GM18502 (cell line): ENCODE results near the gene NTM.

Experiments
- ATAC-seq: cut with Tn5 transposase; IDR thresholded peaks from one replicate; pipeline ENCODE4 v1.9.1; 2021; ENCODE audit warnings: mild to moderate bottlenecking; ENCODE audit not compliant: unreplicated experiment, poor library complexity

NTM gene

GRCh38 chr11:131622193-131622592 is 251.8 kb downstream of the NTM start:
- no peak for ATAC-seq

- no peak for ATAC-seq
These were observed 254.1 kb downstream of the NTM start for GRCh38 chr11:131624531-131624930.

GRCh38 chr11:131626788-131627187 is 256.4 kb downstream of the NTM start:
- ATAC-seq = no peak

- ATAC-seq = no peak
These were observed 258.3 kb downstream of the NTM start for GRCh38 chr11:131628739-131629138.

- no peak for ATAC-seq
These were observed 259.6 kb downstream of the NTM start for GRCh38 chr11:131629925-131630540.

GRCh38 chr11:131632971-131633370 is 262.6 kb downstream of the NTM start:
- no peak for ATAC-seq

- ATAC-seq = no peak
These were observed 263.7 kb downstream of the NTM start for GRCh38 chr11:131633921-131634715.

- no peak for ATAC-seq
These were observed 267.2 kb downstream of the NTM start for GRCh38 chr11:131637469-131638175.

- no peak for ATAC-seq
These were observed 268.5 kb downstream of the NTM start for GRCh38 chr11:131638889-131639288.

- no peak for ATAC-seq
These were observed 269.9 kb downstream of the NTM start for GRCh38 chr11:131640320-131640719.

- no peak for ATAC-seq
These were observed 272.5 kb downstream of the NTM start for GRCh38 chr11:131642756-131643531.

GRCh38 chr11:131644204-131644795 is 273.9 kb downstream of the NTM start:
- no peak for ATAC-seq

- no peak for ATAC-seq
These were observed 274.8 kb downstream of the NTM start for GRCh38 chr11:131645237-131645636.

GRCh38 chr11:131649856-131650255 is 279.4 kb downstream of the NTM start:
- ATAC-seq = no peak

GRCh38 chr11:131652231-131652630 is 281.8 kb downstream of the NTM start:
- no peak for ATAC-seq

- ATAC-seq = no peak
These were observed 282.8 kb downstream of the NTM start for GRCh38 chr11:131653260-131653659.

GRCh38 chr11:131654849-131655248 is 284.4 kb downstream of the NTM start:
- no peak for ATAC-seq

GRCh38 chr11:131656179-131656838 is 285.9 kb downstream of the NTM start:
- no peak for ATAC-seq

- ATAC-seq = no peak
These were observed 286.4 kb downstream of the NTM start for GRCh38 chr11:131656839-131657211.

- ATAC-seq = no peak
These were observed 288.0 kb downstream of the NTM start for GRCh38 chr11:131658414-131658813.
